GM21526 (cell line): ENCODE data around the gene PRDM11.

ENCODE experiments used
- ATAC-seq: cut with Tn5 transposase; IDR thresholded peaks from one replicate; pipeline ENCODE4 v1.9.1; 2021; ENCODE audit warnings: moderate library complexity; ENCODE audit not compliant: unreplicated experiment, low FRiP score

Gene PRDM11

DNA sequence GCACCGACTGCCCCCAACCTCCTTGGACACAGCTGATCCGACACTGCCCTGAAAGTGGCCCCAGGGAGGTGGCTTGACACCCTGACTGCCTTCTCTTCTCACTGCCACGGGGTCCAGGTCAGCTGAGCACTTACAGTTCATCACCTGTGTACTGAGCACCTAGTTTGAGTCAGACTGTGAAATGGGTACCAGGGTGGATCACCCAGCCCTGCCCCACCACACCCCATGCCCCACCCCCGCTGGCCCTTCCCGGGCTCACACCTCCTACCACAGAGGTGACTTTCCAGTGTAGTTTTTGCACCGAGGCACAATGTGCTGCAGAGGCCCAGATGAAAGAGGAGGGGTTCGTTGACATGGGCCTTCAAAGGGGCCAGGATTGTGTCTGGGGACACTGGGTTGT lies 59.5 kb downstream of the PRDM11 start:
- no peak for ATAC-seq

DNA sequence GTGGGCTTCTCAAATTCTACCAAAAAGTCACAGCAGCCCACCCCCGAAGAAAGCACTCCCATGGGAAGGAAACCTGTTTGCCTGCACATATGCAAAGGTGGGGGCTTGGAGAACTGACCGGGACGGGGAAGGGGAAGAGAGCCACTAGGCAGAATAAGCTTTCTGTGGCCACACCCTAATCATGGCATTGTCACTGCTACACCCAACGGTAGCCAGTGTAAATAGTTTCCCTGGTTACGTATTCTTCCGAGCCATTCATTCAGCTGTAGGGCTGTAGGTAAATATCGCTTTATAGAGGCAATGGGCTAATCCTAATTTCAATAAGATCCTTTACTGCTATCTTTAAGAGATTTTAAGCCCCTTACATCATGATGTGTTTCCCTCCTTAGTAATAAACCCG lies 61.7 kb downstream of the PRDM11 start:
- ATAC-seq, result no peak

- no peak for ATAC-seq
Measured at GRCh38 chr11:45209000-45209879, 62.8 kb downstream of the PRDM11 start.

DNA sequence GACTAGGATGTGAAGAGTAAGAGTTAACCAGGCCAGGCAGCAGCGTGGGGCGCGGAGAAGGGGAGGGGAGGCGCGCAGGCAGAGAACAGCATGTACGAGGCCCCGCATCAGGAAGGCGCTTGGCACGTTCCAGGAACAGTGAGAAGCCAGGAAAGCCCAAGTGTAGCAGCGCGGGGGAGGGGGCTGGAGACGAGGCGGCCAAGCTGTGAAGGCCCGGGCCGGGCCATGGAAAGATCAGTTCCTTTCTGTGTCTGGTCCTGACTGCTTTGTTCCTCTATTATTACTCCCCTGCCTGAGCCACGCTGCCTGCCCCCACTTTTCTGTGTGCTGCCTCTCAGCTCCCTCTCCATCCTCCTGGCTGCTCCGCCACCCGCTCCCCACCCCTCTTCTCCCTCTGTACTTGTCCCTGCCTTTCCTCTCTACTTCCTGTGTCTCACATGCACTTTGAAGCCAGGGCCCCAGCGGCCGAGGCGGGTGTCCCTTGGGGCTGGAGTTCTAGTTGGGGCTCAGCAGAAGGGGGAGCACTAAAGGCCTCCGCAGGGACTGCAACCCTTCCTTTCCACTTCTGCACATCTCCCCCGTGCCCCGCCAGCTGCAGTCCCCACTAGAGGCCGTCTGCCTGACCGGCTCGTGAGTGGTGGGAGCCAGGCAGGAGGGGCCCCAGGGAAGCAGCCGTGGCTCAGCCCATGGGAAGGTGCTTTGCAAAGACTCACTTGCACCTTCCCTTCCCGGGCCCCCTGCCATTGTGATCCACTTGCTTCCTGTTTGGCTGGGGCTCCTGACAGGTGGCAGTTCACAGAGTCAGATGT lies 63.7 kb downstream of the PRDM11 start:
- no peak for ATAC-seq

- ATAC-seq, result no peak
Measured at GRCh38 chr11:45210846-45211245, 64.4 kb downstream of the PRDM11 start.

- no peak for ATAC-seq
Measured at GRCh38 chr11:45211732-45212131, 65.3 kb downstream of the PRDM11 start.

DNA sequence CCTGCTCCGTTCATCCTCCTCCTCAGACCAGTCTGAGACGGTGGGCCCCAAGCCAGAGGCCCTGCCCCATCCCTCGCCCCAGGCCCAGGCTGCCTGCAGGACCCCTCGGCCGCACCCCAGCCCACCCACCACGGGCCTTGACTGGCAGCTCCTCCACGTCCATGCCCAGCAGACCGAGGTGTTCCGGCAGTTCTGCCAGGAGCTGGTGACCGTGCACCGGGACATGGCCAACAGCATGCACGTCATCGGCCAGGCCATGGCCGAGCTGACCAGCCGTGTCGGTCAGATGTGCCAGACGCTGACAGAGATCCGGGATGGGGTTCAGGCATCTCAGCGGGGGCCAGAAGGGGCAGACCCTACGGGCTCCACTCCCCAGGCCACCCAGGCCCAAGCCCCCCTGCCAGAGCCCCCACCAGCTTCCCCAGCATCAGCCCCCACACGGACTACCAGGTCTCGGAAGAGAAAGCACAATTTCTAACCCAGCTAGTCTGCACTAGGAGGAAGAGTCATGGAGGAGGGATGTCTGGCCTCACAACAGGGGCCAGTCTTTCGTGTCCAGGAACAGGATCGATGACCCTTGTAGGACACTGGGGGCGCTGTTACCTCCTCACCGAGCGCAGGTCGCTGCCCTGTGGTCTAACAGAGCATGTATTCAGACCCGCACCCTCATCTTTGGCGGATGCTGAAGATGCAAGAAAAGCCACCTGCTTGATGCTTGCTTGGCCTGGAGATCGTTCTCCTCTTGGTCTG lies 66.3 kb downstream of the PRDM11 start:
- no peak for ATAC-seq

GRCh38 chr11:45213316-45213665 lies 66.9 kb downstream of the PRDM11 start:
- ATAC-seq, result no peak

GRCh38 chr11:45213717-45214116 lies 67.3 kb downstream of the PRDM11 start:
- ATAC-seq, result no peak

GRCh38 chr11:45215098-45215865 lies 68.8 kb downstream of the PRDM11 start:
- no peak for ATAC-seq

DNA sequence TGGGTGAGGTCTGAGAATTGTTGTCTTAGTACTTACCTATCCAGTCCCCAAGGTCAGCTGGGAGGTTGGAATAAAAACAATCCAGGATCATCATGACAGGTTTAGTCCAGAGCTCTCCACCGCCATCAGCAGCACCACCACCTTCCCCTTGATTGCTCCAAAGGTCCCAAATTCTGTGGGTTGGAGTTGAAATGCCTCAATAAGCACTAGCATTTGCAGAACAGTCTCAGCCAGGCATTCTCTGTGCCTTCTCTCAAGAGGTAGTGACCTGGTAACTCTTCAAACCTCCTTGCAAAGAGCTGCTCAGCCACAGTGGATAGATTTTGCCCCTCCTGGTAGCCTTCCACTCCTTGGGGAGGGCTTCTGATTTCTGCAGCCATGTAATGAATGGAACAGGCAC lies 69.6 kb downstream of the PRDM11 start:
- no peak for ATAC-seq

- ATAC-seq, result no peak
Measured at GRCh38 chr11:45216901-45217300, 70.5 kb downstream of the PRDM11 start.

DNA sequence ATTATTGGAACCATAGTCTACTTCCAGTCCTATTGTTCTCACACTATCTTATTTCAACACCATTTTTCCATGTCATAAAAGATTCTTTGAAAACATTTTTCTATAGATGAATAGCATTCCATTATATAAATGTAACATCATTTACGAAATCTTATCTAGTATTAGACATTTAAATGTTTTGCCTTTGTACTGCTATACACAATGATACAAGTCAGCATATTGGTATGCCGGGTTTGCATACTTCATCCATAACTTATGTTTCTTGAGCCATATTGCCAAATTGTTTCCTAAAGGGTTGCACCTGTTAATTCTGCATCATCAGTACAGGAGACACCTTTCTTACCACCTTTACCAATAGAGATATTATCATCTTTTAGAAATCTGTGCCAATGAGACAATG lies 71.6 kb downstream of the PRDM11 start:
- ATAC-seq, result no peak

GRCh38 chr11:45218705-45219104 lies 72.3 kb downstream of the PRDM11 start:
- no peak for ATAC-seq

DNA sequence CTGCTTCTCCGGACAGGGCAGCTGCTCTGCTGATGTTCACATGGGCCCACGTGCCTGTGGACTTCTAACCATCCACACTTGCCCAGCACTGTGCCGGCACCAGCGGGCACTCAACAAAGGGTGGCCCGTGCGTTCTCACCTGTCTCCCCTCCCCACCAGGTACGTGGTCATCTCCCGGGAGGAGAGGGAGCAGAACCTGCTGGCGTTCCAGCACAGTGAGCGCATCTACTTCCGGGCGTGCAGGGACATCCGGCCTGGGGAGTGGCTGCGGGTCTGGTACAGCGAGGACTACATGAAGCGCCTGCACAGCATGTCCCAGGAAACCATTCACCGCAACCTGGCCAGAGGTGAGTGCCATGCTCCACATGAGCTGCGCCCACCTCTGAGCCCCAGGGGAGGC lies 73.0 kb downstream of the PRDM11 start:
- ATAC-seq, result no peak

- no peak for ATAC-seq
Measured at GRCh38 chr11:45223496-45223895, 77.1 kb downstream of the PRDM11 start.

DNA sequence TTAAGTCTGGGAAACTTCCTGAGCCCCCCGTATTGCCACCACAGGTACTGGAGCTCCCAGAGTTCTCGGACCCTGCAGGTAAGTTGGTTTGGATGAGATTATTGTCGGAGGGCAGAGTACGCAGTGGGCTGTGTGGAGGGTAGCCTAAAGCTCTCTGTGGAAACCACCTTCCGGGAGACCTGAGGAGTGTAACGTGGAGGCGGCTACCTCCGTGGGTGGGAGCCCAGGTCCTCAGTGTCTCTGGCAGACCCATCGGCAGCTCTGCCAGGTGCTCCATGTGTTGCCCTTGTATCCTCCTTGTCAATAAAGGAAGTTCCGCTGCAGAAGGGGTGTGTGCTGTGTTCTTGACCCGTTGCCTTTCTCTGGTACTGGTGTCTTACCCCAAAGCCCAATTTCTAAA lies 78.3 kb downstream of the PRDM11 start:
- ATAC-seq, result no peak

- no peak for ATAC-seq
Measured at GRCh38 chr11:45225277-45225676, 78.8 kb downstream of the PRDM11 start.

DNA sequence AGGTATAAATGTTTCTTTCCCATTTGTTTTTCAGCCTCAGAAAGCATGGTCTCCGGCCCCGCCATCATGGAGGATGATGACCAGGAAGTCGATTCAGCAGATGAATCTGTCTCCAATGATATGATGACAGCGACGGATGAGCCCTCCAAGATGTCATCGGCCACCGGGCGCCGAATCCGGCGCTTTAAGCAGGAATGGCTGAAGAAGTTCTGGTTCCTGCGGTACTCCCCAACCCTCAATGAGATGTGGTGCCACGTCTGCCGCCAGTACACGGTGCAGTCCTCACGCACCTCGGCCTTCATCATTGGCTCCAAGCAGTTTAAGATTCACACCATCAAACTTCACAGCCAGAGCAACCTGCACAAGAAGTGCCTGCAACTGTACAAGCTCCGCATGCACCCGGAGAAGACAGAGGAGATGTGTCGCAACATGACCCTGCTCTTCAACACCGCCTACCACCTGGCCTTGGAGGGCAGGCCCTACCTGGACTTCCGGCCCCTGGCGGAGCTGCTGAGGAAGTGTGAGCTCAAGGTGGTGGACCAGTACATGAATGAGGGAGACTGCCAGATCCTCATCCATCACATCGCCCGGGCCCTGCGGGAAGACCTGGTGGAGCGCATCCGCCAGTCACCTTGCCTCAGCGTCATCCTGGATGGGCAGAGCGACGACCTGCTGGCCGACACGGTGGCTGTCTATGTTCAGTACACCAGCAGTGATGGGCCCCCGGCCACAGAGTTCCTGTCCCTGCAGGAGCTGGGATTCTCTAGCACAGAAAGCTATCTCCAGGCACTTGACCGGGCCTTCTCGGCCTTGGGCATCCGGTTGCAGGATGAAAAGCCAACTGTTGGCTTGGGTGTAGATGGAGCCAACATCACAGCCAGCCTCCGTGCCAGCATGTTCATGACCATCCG lies 79.8 kb downstream of the PRDM11 start:
- ATAC-seq, result no peak
